Measurements from ENCODE around the gene MIGA2. TPM values are rescaled to one million over a fixed set of nuclear protein-coding genes. Genes with fewer than 3 reads are reported as not detected.

MIGA2 gene
- total and polyA plus RNA-seq, 9 of the 15 experiments (the other 6 are each of a cell fraction or from before 2014, with no cell fraction given): 0.15 to 54.1 (median 18.0) TPM

- TF ChIP-seq ATF3 (IDR thresholded peaks at IDR 0.05): no peak
- TF ChIP-seq ATF3 (CRISPR knock-in tag; conservative IDR thresholded peaks at IDR 0.05): no peak
- no peak for TF ChIP-seq ZNF695 (CRISPR knock-in tag; IDR thresholded peaks at IDR 0.05)
- TF ChIP-seq GATAD2B (IDR thresholded peaks at IDR 0.05; ENCODE audit: borderline replicate concordance): no peak
- TF ChIP-seq, protein P1, sequence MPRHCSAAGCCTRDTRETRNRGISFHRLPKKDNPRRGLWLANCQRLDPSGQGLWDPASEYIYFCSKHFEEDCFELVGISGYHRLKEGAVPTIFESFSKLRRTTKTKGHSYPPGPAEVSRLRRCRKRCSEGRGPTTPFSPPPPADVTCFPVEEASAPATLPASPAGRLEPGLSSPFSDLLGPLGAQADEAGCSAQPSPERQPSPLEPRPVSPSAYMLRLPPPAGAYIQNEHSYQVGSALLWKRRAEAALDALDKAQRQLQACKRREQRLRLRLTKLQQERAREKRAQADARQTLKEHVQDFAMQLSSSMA (CRISPR knock-in tag; IDR thresholded peaks at IDR 0.05): no peak
These were observed 719 bp downstream of the MIGA2 start (continued) for GRCh38 chr9:129036923-129037766.

- H3K79me2 ChIP-seq (ENCODE audit: control insufficient read depth, insufficient read depth, low read length): peaks cover 49% of the 10 kb centered on the region
- H3K36me3 ChIP-seq (ENCODE audit: control insufficient read depth, insufficient read depth, low read length): peaks cover 31% of the 10 kb centered on the region; the same call in 2 of the 3 replicates
- ChIA-PET POLR2A (interaction anchor here (0.6 to 1.5 kb wide), 3 partner anchors 16 to 141 kb away, joined by 4 to 5 read pairs (median 4); no protein-coding TSS in a partner anchor), CTCF (ENCODE audit: low intra/inter-chr PET ratio) (no interaction called here)
- DNase-seq (ENCODE audit: extremely low read depth in 1 of 4, low spot score in 3 of 4) (peak in 1 of 4 experiments; percentile 37), FAIRE-seq (no peak), ATAC-seq (no peak; the same call in 1 of the 3 replicates)
- no peaks in the 10 kb centered on the region for H3K9me3 ChIP-seq (replicated peaks; ENCODE audit: control insufficient read depth, insufficient read depth, low read depth, low read length)
- peak overlapping the region; percentile 98 for H3K4me2 ChIP-seq (ENCODE audit: insufficient read depth, low read length)
- H3K9me1 ChIP-seq (ENCODE audit: control insufficient read depth, insufficient read depth, low read length): peaks cover 4% of the 10 kb centered on the region
- in situ Hi-C loops (cut with MboI): no loop called here
- peak overlapping the region; percentile 67 to 94 for H3K9ac ChIP-seq (ENCODE audit: insufficient read depth in 1 of 2, low read depth in 2 of 2, low read length in 2 of 2)
- peaks cover 40 to 63% of the 10 kb centered on the region in 2 experiments for H3K4me1 ChIP-seq (replicated peaks in 1 of 2; ENCODE audit: control insufficient read depth in 2 of 2, insufficient read depth in 2 of 2, low read length in 2 of 2)
- WGBS (ENCODE audit: insufficient coverage, low coverage, missing lambda C conversion rate): 0% methylated on average over 6 of the region's 6 CpGs
- BruUV-seq (replicated peaks): no TSS peak
- intact Hi-C loops (cut with micrococcal nuclease): loop anchor here (5.0 kb wide), 1 partner anchor 45 kb away; the partner anchor contains the start of gene DOLPP1
- no peak overlapping the region for H2AFZ ChIP-seq (ENCODE audit: low read depth, low read length)
- no peaks in the 10 kb centered on the region; the same call in 1 of the 2 replicates for H4K20me1 ChIP-seq (replicated peaks; ENCODE audit: control insufficient read depth, insufficient read depth, low read length)
- peak overlapping the region; percentile 26 for H3K27ac ChIP-seq (ENCODE audit: extremely low read depth, low read depth, low read length)
- H3K4me3 ChIP-seq: peak overlapping the region; percentile 73
- no peaks in the 10 kb centered on the region for H3K27me3 ChIP-seq (ENCODE audit: control insufficient read depth in 2 of 2, insufficient read depth in 2 of 2, low read length in 2 of 2)
- TF ChIP-seq ZKSCAN3 (CRISPR knock-in tag; IDR thresholded peaks at IDR 0.05) (no peak), MAZ (CRISPR knock-in tag; conservative IDR thresholded peaks at IDR 0.05 in 1 of 2, IDR thresholded peaks at IDR 0.05 in 1 of 2) (no peak), MAX (CRISPR knock-in tag; IDR thresholded peaks at IDR 0.05) (peak; percentile 42; the same call in 1 of the 2 replicates), UBTF (IDR thresholded peaks at IDR 0.05; ENCODE audit: borderline replicate concordance in 1 of 2, low read depth in 2 of 2, low read length in 2 of 2) (0 out of 4 replicates have a peak, but pooled peaks of 1 of the 2 experiments have one; percentile 22), ZNF324 (CRISPR knock-in tag; IDR thresholded peaks at IDR 0.05) (no peak), USF1 (CRISPR knock-in tag; IDR thresholded peaks at IDR 0.05) (0 out of 2 replicates have a peak, but pooled peaks have one; percentile 37), ZNF668 (CRISPR knock-in tag; IDR thresholded peaks at IDR 0.05) (no peak), GABPB2 (CRISPR knock-in tag; conservative IDR thresholded peaks at IDR 0.05) (no peak)
These were observed 1.3 kb downstream of the MIGA2 start for GRCh38 chr9:129037767-129038098.
